Measurements from ENCODE around the gene AACS.

The AACS gene

GRCh38 chr12:125163148-125163547 is 97.9 kb downstream of the AACS start:
- no peak overlapping the region for H3K4me3 ChIP-seq (ENCODE audit: low read depth in 1 of 2, low read length in 2 of 2)
- no peaks in the 10 kb centered on the region for H3K27me3 ChIP-seq (ENCODE audit: control insufficient read depth in 1 of 2, insufficient read depth in 2 of 2, low read length in 2 of 2)
- H3K27ac ChIP-seq (ENCODE audit: low read depth, low read length) = no peak overlapping the region
- H3K4me1 ChIP-seq (ENCODE audit: insufficient read depth, low read length) = no peaks in the 10 kb centered on the region
- H3K36me3 ChIP-seq (ENCODE audit: insufficient read depth, low read length) = no peaks in the 10 kb centered on the region
- H3K9ac ChIP-seq (ENCODE audit: low read length) = no peak overlapping the region
- H3K9me3 ChIP-seq (ENCODE audit: low read length) = no peaks in the 10 kb centered on the region

- Histone ChIP-seq H3K36me3 (ENCODE audit: insufficient read depth, low read length) (no peaks in the 10 kb centered on the region), H3K9ac (ENCODE audit: low read length) (no peak overlapping the region), H3K9me3 (ENCODE audit: low read length) (no peaks in the 10 kb centered on the region), H3K27ac (ENCODE audit: low read depth, low read length) (no peak overlapping the region), H3K27me3 (ENCODE audit: control insufficient read depth in 1 of 2, insufficient read depth in 2 of 2, low read length in 2 of 2) (no peaks in the 10 kb centered on the region), H3K4me3 (ENCODE audit: low read depth in 1 of 2, low read length in 2 of 2) (no peak overlapping the region), H3K4me1 (ENCODE audit: insufficient read depth, low read length) (no peaks in the 10 kb centered on the region)
Measured at GRCh38 chr12:125164541-125164940, 99.3 kb downstream of the AACS start.

- Histone ChIP-seq H3K36me3 (ENCODE audit: insufficient read depth, low read length) (no peaks in the 10 kb centered on the region), H3K27me3 (ENCODE audit: control insufficient read depth in 1 of 2, insufficient read depth in 2 of 2, low read length in 2 of 2) (no peaks in the 10 kb centered on the region), H3K4me1 (ENCODE audit: insufficient read depth, low read length) (no peaks in the 10 kb centered on the region), H3K9me3 (ENCODE audit: low read length) (no peaks in the 10 kb centered on the region), H3K27ac (ENCODE audit: low read depth, low read length) (no peak overlapping the region), H3K9ac (ENCODE audit: low read length) (no peak overlapping the region), H3K4me3 (ENCODE audit: low read depth in 1 of 2, low read length in 2 of 2) (no peak overlapping the region)
Measured at GRCh38 chr12:125166041-125166440, 100.8 kb downstream of the AACS start.

- Histone ChIP-seq H3K27ac (ENCODE audit: low read depth, low read length) (no peak overlapping the region), H3K4me3 (ENCODE audit: low read depth in 1 of 2, low read length in 2 of 2) (no peak overlapping the region), H3K36me3 (ENCODE audit: insufficient read depth, low read length) (no peaks in the 10 kb centered on the region), H3K27me3 (ENCODE audit: control insufficient read depth in 1 of 2, insufficient read depth in 2 of 2, low read length in 2 of 2) (no peaks in the 10 kb centered on the region), H3K9ac (ENCODE audit: low read length) (no peak overlapping the region), H3K9me3 (ENCODE audit: low read length) (no peaks in the 10 kb centered on the region), H3K4me1 (ENCODE audit: insufficient read depth, low read length) (no peaks in the 10 kb centered on the region)
Measured at GRCh38 chr12:125167658-125168057, 102.4 kb downstream of the AACS start.

- Histone ChIP-seq H3K27ac (ENCODE audit: low read depth, low read length) (no peak overlapping the region), H3K4me1 (ENCODE audit: insufficient read depth, low read length) (no peaks in the 10 kb centered on the region), H3K36me3 (ENCODE audit: insufficient read depth, low read length) (no peaks in the 10 kb centered on the region), H3K27me3 (ENCODE audit: control insufficient read depth in 1 of 2, insufficient read depth in 2 of 2, low read length in 2 of 2) (no peaks in the 10 kb centered on the region), H3K9me3 (ENCODE audit: low read length) (no peaks in the 10 kb centered on the region), H3K9ac (ENCODE audit: low read length) (no peak overlapping the region), H3K4me3 (ENCODE audit: low read depth in 1 of 2, low read length in 2 of 2) (no peak overlapping the region)
Measured at GRCh38 chr12:125169451-125169850, 104.2 kb downstream of the AACS start.

GRCh38 chr12:125169870-125170269 is 104.6 kb downstream of the AACS start:
- H3K36me3 ChIP-seq (ENCODE audit: insufficient read depth, low read length) = no peaks in the 10 kb centered on the region
- no peaks in the 10 kb centered on the region for H3K27me3 ChIP-seq (ENCODE audit: control insufficient read depth in 1 of 2, insufficient read depth in 2 of 2, low read length in 2 of 2)
- H3K4me1 ChIP-seq (ENCODE audit: insufficient read depth, low read length) = no peaks in the 10 kb centered on the region
- H3K4me3 ChIP-seq (ENCODE audit: low read depth in 1 of 2, low read length in 2 of 2) = no peak overlapping the region
- H3K27ac ChIP-seq (ENCODE audit: low read depth, low read length) = no peak overlapping the region
- no peak overlapping the region for H3K9ac ChIP-seq (ENCODE audit: low read length)
- H3K9me3 ChIP-seq (ENCODE audit: low read length) = no peaks in the 10 kb centered on the region

GRCh38 chr12:125171267-125171666 is 106.0 kb downstream of the AACS start:
- no peaks in the 10 kb centered on the region for H3K4me1 ChIP-seq (ENCODE audit: insufficient read depth, low read length)
- H3K9me3 ChIP-seq (ENCODE audit: low read length) = no peaks in the 10 kb centered on the region
- H3K9ac ChIP-seq (ENCODE audit: low read length) = no peak overlapping the region
- no peaks in the 10 kb centered on the region for H3K27me3 ChIP-seq (ENCODE audit: control insufficient read depth in 1 of 2, insufficient read depth in 2 of 2, low read length in 2 of 2)
- H3K36me3 ChIP-seq (ENCODE audit: insufficient read depth, low read length) = no peaks in the 10 kb centered on the region
- no peak overlapping the region for H3K27ac ChIP-seq (ENCODE audit: low read depth, low read length)
- H3K4me3 ChIP-seq (ENCODE audit: low read depth in 1 of 2, low read length in 2 of 2) = no peak overlapping the region

- Histone ChIP-seq H3K9ac (ENCODE audit: low read length) (no peak overlapping the region), H3K27me3 (ENCODE audit: control insufficient read depth in 1 of 2, insufficient read depth in 2 of 2, low read length in 2 of 2) (no peaks in the 10 kb centered on the region), H3K27ac (ENCODE audit: low read depth, low read length) (no peak overlapping the region), H3K4me1 (ENCODE audit: insufficient read depth, low read length) (no peaks in the 10 kb centered on the region), H3K36me3 (ENCODE audit: insufficient read depth, low read length) (no peaks in the 10 kb centered on the region), H3K9me3 (ENCODE audit: low read length) (no peaks in the 10 kb centered on the region), H3K4me3 (ENCODE audit: low read depth in 1 of 2, low read length in 2 of 2) (no peak overlapping the region)
Measured at GRCh38 chr12:125172231-125172850, 107.1 kb downstream of the AACS start.

GRCh38 chr12:125175576-125175975 is 110.3 kb downstream of the AACS start:
- H3K27me3 ChIP-seq (ENCODE audit: control insufficient read depth in 1 of 2, insufficient read depth in 2 of 2, low read length in 2 of 2) = no peaks in the 10 kb centered on the region

GRCh38 chr12:125178222-125178621 is 113.0 kb downstream of the AACS start:
- no peaks in the 10 kb centered on the region for H3K9me3 ChIP-seq (ENCODE audit: low read length)
- no peaks in the 10 kb centered on the region for H3K27me3 ChIP-seq (ENCODE audit: control insufficient read depth in 1 of 2, insufficient read depth in 2 of 2, low read length in 2 of 2)
- H3K36me3 ChIP-seq (ENCODE audit: insufficient read depth, low read length) = no peaks in the 10 kb centered on the region
- no peak overlapping the region for H3K4me3 ChIP-seq (ENCODE audit: low read depth in 1 of 2, low read length in 2 of 2)
- peaks cover under 1% of the 10 kb centered on the region for H3K4me1 ChIP-seq (ENCODE audit: insufficient read depth, low read length)
- no peak overlapping the region for H3K9ac ChIP-seq (ENCODE audit: low read length)
- no peak overlapping the region for H3K27ac ChIP-seq (ENCODE audit: low read depth, low read length)

More at GRCh38 chr12:125175576-125175975, 110.3 kb downstream of the AACS start:
- H3K4me3 ChIP-seq (ENCODE audit: low read depth in 1 of 2, low read length in 2 of 2) = no peak overlapping the region
- no peaks in the 10 kb centered on the region for H3K36me3 ChIP-seq (ENCODE audit: insufficient read depth, low read length)
- no peaks in the 10 kb centered on the region for H3K4me1 ChIP-seq (ENCODE audit: insufficient read depth, low read length)
- H3K9me3 ChIP-seq (ENCODE audit: low read length) = no peaks in the 10 kb centered on the region
- no peak overlapping the region for H3K9ac ChIP-seq (ENCODE audit: low read length)
- no peak overlapping the region for H3K27ac ChIP-seq (ENCODE audit: low read depth, low read length)

GRCh38 chr12:125180144-125180543 is 114.9 kb downstream of the AACS start:
- no peak overlapping the region for H3K9ac ChIP-seq (ENCODE audit: low read length)
- no peaks in the 10 kb centered on the region for H3K36me3 ChIP-seq (ENCODE audit: insufficient read depth, low read length)
- H3K4me3 ChIP-seq (ENCODE audit: low read depth in 1 of 2, low read length in 2 of 2) = no peak overlapping the region
- H3K27ac ChIP-seq (ENCODE audit: low read depth, low read length) = no peak overlapping the region
- peaks cover 6% of the 10 kb centered on the region for H3K4me1 ChIP-seq (ENCODE audit: insufficient read depth, low read length)
- H3K27me3 ChIP-seq (ENCODE audit: control insufficient read depth in 1 of 2, insufficient read depth in 2 of 2, low read length in 2 of 2) = no peaks in the 10 kb centered on the region
- no peaks in the 10 kb centered on the region for H3K9me3 ChIP-seq (ENCODE audit: low read length)

GRCh38 chr12:125181107-125181506 is 115.9 kb downstream of the AACS start:
- Histone ChIP-seq H3K27ac (ENCODE audit: low read depth, low read length) (no peak overlapping the region), H3K36me3 (ENCODE audit: insufficient read depth, low read length) (no peaks in the 10 kb centered on the region), H3K9ac (ENCODE audit: low read length) (no peak overlapping the region), H3K4me3 (ENCODE audit: low read depth in 1 of 2, low read length in 2 of 2) (no peak overlapping the region), H3K4me1 (ENCODE audit: insufficient read depth, low read length) (peaks cover 6% of the 10 kb centered on the region), H3K9me3 (ENCODE audit: low read length) (no peaks in the 10 kb centered on the region), H3K27me3 (ENCODE audit: control insufficient read depth in 1 of 2, insufficient read depth in 2 of 2, low read length in 2 of 2) (no peaks in the 10 kb centered on the region)

Data from muscle layer of colon (tissue), 2 donors.